WERI-Rb-1 (cell line): ENCODE data around the gene PUSL1.

Experiments
- DNase-seq: peaks from one replicate; pipeline ENCODE4 v3.0.0-alpha.2; 2020
- H3K27ac ChIP-seq: fragments of 250-450 bp; sonication (Bioruptor Pico); 2 replicates; pipeline ENCODE4 v1.5.1; 2020; ENCODE audit warnings: mild to moderate bottlenecking, moderate library complexity
- H3K27me3 ChIP-seq: fragments of 250-450 bp; sonication (Bioruptor Pico); 2 replicates; pipeline ENCODE4 v1.5.1; 2021; ENCODE audit warnings: mild to moderate bottlenecking, low read depth, moderate library complexity; ENCODE audit not compliant: insufficient read depth, severe bottlenecking
- H3K36me3 ChIP-seq: fragments of 250-450 bp; sonication (Bioruptor Pico); 2 replicates; pipeline ENCODE4 v1.5.1; 2020; ENCODE audit warnings: mild to moderate bottlenecking, moderate library complexity
- H3K4me3 ChIP-seq: 2 replicates; pipeline ENCODE4 v1.5.1; 2011; ENCODE audit warnings: low read depth, mild to moderate bottlenecking, control low read depth, low read length
- H3K9me3 ChIP-seq: fragments of 250-450 bp; sonication (Bioruptor Pico); 2 replicates; pipeline ENCODE4 v1.5.1; 2021; ENCODE audit warnings: mild to moderate bottlenecking, moderate library complexity; ENCODE audit not compliant: severe bottlenecking
- CTCF ChIP-seq: IDR thresholded peaks from 2 replicates; pipeline ENCODE4 v1.5.1; 2011; ENCODE audit warnings: low read depth, mild to moderate bottlenecking, control low read depth, inconsistent platforms, low read length

PUSL1 gene

GRCh38 chr1:1340185-1340584 lies 31.8 kb downstream of the PUSL1 start:
- H3K4me3 ChIP-seq: no peak overlapping the region
- H3K9me3 ChIP-seq: no peaks in the 10 kb centered on the region
- H3K27me3 ChIP-seq: no peaks in the 10 kb centered on the region
- H3K27ac ChIP-seq: no peak overlapping the region
- DNase-seq: no peak
- peaks cover 47% of the 10 kb centered on the region for H3K36me3 ChIP-seq
- no peak for TF ChIP-seq CTCF

- no peaks in the 10 kb centered on the region for H3K27me3 ChIP-seq
- peaks cover 42% of the 10 kb centered on the region for H3K36me3 ChIP-seq
- no peaks in the 10 kb centered on the region for H3K9me3 ChIP-seq
- H3K4me3 ChIP-seq: no peak overlapping the region
- DNase-seq: no peak
- no peak for TF ChIP-seq CTCF
- no peak overlapping the region for H3K27ac ChIP-seq
Measured at GRCh38 chr1:1340791-1341548, 32.6 kb downstream of the PUSL1 start.

GRCh38 chr1:1341549-1342021 lies 33.2 kb downstream of the PUSL1 start:
- Histone ChIP-seq H3K4me3 (no peak overlapping the region), H3K9me3 (no peaks in the 10 kb centered on the region), H3K27me3 (no peaks in the 10 kb centered on the region), H3K36me3 (peaks cover 42% of the 10 kb centered on the region), H3K27ac (no peak overlapping the region)
- no peak for TF ChIP-seq CTCF
- DNase-seq: no peak

- DNase-seq: no peak
- Histone ChIP-seq H3K9me3 (no peaks in the 10 kb centered on the region), H3K27ac (no peak overlapping the region), H3K4me3 (no peak overlapping the region), H3K36me3 (peaks cover 43% of the 10 kb centered on the region), H3K27me3 (no peaks in the 10 kb centered on the region)
- no peak for TF ChIP-seq CTCF
Measured at GRCh38 chr1:1342061-1342562, 33.7 kb downstream of the PUSL1 start.

- TF ChIP-seq CTCF: no peak
- peaks cover 43% of the 10 kb centered on the region for H3K36me3 ChIP-seq
- no peak overlapping the region for H3K4me3 ChIP-seq
- H3K9me3 ChIP-seq: no peaks in the 10 kb centered on the region
- no peaks in the 10 kb centered on the region for H3K27me3 ChIP-seq
- H3K27ac ChIP-seq: no peak overlapping the region
- no peak for DNase-seq
Measured at GRCh38 chr1:1342584-1343115, 34.3 kb downstream of the PUSL1 start.
